Thyroid gland (tissue), 4 donors: ENCODE results near the gene ABI3BP.
"Not testable (repeated sequence)": the region's sequence is repeated elsewhere in the genome, so short reads cannot be mapped to it uniquely, and the experiment has no call there.

Experiments used
- POLR2A ChIP-seq, 2 donors: fragments of 450-650 bp; IDR thresholded peaks; one replicate each; pipeline ENCODE4 v1.6.1; 2017; ENCODE audit warnings: antibody characterized with exemption in 2 of 2, mild to moderate bottlenecking in 2 of 2, moderate library complexity in 1 of 2
- TF ChIP-seq, protein P1 (sequence below), 6 experiments: fragments of 200-600 bp in 3 of 6; fragments of 450-650 bp in 3 of 6; sonication (generic) in 3 of 6; IDR thresholded peaks; one replicate each; pipeline ENCODE4 v1.5.1; 2016 to 2019; ENCODE audit warnings: antibody characterized with exemption in 6 of 6, mild to moderate bottlenecking in 2 of 6, inconsistent platforms in 1 of 6, moderate library complexity in 1 of 6

DNA sequence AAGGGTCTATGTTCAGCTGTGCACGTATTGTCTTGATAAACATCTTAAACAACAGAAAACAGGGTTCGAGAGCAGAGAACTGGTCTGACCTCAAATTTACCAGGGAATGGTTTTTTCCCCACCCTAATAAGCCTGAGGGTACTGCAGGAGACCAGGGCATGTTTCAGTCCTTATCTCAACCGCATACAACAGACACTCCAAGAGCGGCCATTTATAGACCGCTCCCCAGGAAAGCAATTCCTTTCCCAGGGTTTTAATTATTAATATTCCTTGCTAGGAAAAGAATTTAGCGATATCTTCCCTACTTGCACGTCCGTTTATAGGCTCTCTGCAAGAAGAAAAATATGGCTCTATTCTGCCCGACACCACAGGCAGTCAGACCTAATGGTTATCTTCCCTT, 19.1 kb upstream of the ABI3BP start:
- TF ChIP-seq POLR2A (IDR thresholded peaks at IDR 0.05) = not testable (repeated sequence)
- TF ChIP-seq, protein P1, sequence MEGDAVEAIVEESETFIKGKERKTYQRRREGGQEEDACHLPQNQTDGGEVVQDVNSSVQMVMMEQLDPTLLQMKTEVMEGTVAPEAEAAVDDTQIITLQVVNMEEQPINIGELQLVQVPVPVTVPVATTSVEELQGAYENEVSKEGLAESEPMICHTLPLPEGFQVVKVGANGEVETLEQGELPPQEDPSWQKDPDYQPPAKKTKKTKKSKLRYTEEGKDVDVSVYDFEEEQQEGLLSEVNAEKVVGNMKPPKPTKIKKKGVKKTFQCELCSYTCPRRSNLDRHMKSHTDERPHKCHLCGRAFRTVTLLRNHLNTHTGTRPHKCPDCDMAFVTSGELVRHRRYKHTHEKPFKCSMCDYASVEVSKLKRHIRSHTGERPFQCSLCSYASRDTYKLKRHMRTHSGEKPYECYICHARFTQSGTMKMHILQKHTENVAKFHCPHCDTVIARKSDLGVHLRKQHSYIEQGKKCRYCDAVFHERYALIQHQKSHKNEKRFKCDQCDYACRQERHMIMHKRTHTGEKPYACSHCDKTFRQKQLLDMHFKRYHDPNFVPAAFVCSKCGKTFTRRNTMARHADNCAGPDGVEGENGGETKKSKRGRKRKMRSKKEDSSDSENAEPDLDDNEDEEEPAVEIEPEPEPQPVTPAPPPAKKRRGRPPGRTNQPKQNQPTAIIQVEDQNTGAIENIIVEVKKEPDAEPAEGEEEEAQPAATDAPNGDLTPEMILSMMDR (IDR thresholded peaks at IDR 0.05) = not testable (repeated sequence)
